H1 (cell line): ENCODE measurements around the gene APOM. TPM values are rescaled to one million over a fixed set of nuclear protein-coding genes. Genes with fewer than 3 reads are reported as not detected.

Experiments used
- CEBPB ChIP-seq: IDR thresholded peaks from 2 replicates; pipeline ENCODE4 v1.6.1; 2012; ENCODE audit warnings: low read depth, low read length
- EGR1 ChIP-seq: IDR thresholded peaks from 2 replicates; pipeline ENCODE4 v1.6.1; 2011; ENCODE audit warnings: low read depth, low read length, borderline replicate concordance
- GTF2F1 ChIP-seq: IDR thresholded peaks from 2 replicates; pipeline ENCODE4 v1.6.1; 2012; ENCODE audit warnings: low read depth, low read length, improper control_type of control experiment, borderline replicate concordance
- JUND ChIP-seq: IDR thresholded peaks from 2 replicates; pipeline ENCODE4 v1.6.1; 2011; ENCODE audit warnings: mild to moderate bottlenecking, improper control_type of control experiment, low read length
- NANOG ChIP-seq: IDR thresholded peaks from 2 replicates; pipeline ENCODE4 v1.6.1; 2011; ENCODE audit warnings: low read length, low read depth, mild to moderate bottlenecking, inconsistent platforms; ENCODE audit not compliant: insufficient read depth, poor library complexity, severe bottlenecking
- POLR2A ChIP-seq, 2 experiments: IDR thresholded peaks; 1 replicate in 1 of 2; 2 replicates in 1 of 2; pipeline ENCODE4 v1.6.1; 2011; ENCODE audit warnings: low read depth in 2 of 2, low read length in 2 of 2, mild to moderate bottlenecking in 2 of 2; ENCODE audit errors: control extremely low read depth in 1 of 2
- SP4 ChIP-seq: IDR thresholded peaks from 2 replicates; pipeline ENCODE4 v1.6.1; 2012; ENCODE audit warnings: low read length, inconsistent platforms
- polyA plus RNA-seq, 7 experiments: library from polyadenylated mRNA; depleted of rRNA in 3 of 7; stranded (reverse) in 5 of 7; unstranded in 2 of 7; fragments of >200 nt in 5 of 7; fragments of 200-250 nt in 2 of 7; gene quantifications; 1 replicate in 5 of 7; 2 replicates in 1 of 7; 4 replicates in 1 of 7; pipeline versions ENCODE4 v1.2.1 to v1.2.3, GENCODE V29; 2011 to 2013; ENCODE audit warnings: missing spikeins in 2 of 7, mixed read lengths in 2 of 7
- total RNA-seq: library from RNA; stranded (reverse); fragmentation: NEBNext Ultra II Directional; extraction: Animal tissue kit (Norgen Biotek cat#: 25700); gene quantifications from 2 replicates; pipeline ENCODE4 v1.2.1, GENCODE V29; 2021
- TF ChIP-seq, protein P1 (sequence below): IDR thresholded peaks from 2 replicates; pipeline ENCODE4 v1.6.1; 2012; ENCODE audit warnings: inconsistent platforms

The APOM gene
- total and polyA plus RNA-seq, 2 of the 8 experiments (the other 6 are each of a cell fraction or from before 2014, with no cell fraction given): 3.4 to 12.0 TPM

GRCh38 chr6:31624070-31624469, 31.6 kb upstream of the APOM start (continued):
- TF ChIP-seq NANOG (no peak), JUND (no peak), CEBPB (no peak), SP4 (no peak), GTF2F1 (no peak), POLR2A (IDR thresholded peaks at IDR 0.05; ENCODE audit: control extremely low read depth in 1 of 2, low read depth in 2 of 2, low read length in 2 of 2) (no peak), EGR1 (no peak)
- TF ChIP-seq, protein P1, sequence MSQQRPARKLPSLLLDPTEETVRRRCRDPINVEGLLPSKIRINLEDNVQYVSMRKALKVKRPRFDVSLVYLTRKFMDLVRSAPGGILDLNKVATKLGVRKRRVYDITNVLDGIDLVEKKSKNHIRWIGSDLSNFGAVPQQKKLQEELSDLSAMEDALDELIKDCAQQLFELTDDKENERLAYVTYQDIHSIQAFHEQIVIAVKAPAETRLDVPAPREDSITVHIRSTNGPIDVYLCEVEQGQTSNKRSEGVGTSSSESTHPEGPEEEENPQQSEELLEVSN: no peak
